Neural cell (in vitro differentiated cells): ENCODE data around the gene DRD5. TPM values are rescaled to one million over a fixed set of nuclear protein-coding genes. Genes with fewer than 3 reads are reported as not detected.

ENCODE experiments used
- H2AFZ ChIP-seq: fragments of 200-600, 300-800 bp; sonication (generic), shearing (Covaris generic); 2 replicates; pipeline ENCODE4 v1.6.0; 2014; ENCODE audit warnings: low read depth, mild to moderate bottlenecking, antibody characterized with exemption, low read length, moderate library complexity
- H3F3A ChIP-seq: fragments of 200-600 bp; shearing (Covaris generic); 2 replicates; pipeline ENCODE4 v1.6.1; 2016; ENCODE audit warnings: mild to moderate bottlenecking, moderate library complexity, mixed read lengths, antibody characterized with exemption, low read length; ENCODE audit not compliant: insufficient read depth, poor library complexity, severe bottlenecking
- H3K27ac ChIP-seq: fragments of 200-600, 300-800 bp; sonication (generic), shearing (Covaris generic); 2 replicates; pipeline ENCODE4 v1.5.1; 2014; ENCODE audit warnings: mild to moderate bottlenecking, low read length, moderate library complexity
- H3K27me3 ChIP-seq: fragments of 300-800, 200-600 bp; sonication (generic), shearing (Covaris generic); 2 replicates; pipeline ENCODE4 v1.6.0; 2014; ENCODE audit warnings: mild to moderate bottlenecking, low read depth, low read length, moderate library complexity; ENCODE audit not compliant: insufficient read depth
- H3K36me3 ChIP-seq: fragments of 300-800, 200-600 bp; sonication (generic), shearing (Covaris generic); 2 replicates; pipeline ENCODE4 v1.5.1; 2014; ENCODE audit warnings: mild to moderate bottlenecking, antibody characterized with exemption, low read length, moderate library complexity; ENCODE audit not compliant: insufficient read depth
- H3K4me2 ChIP-seq: fragments of 300-800, 200-600 bp; sonication (generic), shearing (Covaris generic); 2 replicates; pipeline ENCODE4 v1.6.0; 2014; ENCODE audit warnings: mild to moderate bottlenecking, low read length
- H3K4me3 ChIP-seq: fragments of 300-800, 200-600 bp; sonication (generic), shearing (Covaris generic); 2 replicates; pipeline ENCODE4 v1.5.1; 2014; ENCODE audit warnings: mild to moderate bottlenecking, low read length, moderate library complexity
- H3K79me2 ChIP-seq: fragments of 200-600 bp; shearing (Covaris generic); replicated peaks from 2 replicates; pipeline ENCODE4 v1.6.0; 2014; ENCODE audit warnings: mild to moderate bottlenecking, low read length, moderate library complexity; ENCODE audit not compliant: insufficient read depth
- H3K9ac ChIP-seq: fragments of 300-800, 200-600 bp; sonication (generic), shearing (Covaris generic); 2 replicates; pipeline ENCODE4 v1.6.1; 2016; ENCODE audit warnings: mild to moderate bottlenecking, low read length, mixed read lengths
- H3K9me2 ChIP-seq: fragments of 200-600 bp; shearing (Covaris generic); 2 replicates; pipeline ENCODE4 v1.6.1; 2016; ENCODE audit warnings: mild to moderate bottlenecking, low read length, mixed read lengths; ENCODE audit not compliant: insufficient read depth
- H3K9me3 ChIP-seq: fragments of 200-600, 300-800 bp; sonication (generic), shearing (Covaris generic); 2 replicates; pipeline ENCODE4 v1.6.1; 2016; ENCODE audit warnings: mild to moderate bottlenecking, mixed run types, low read length, moderate library complexity, mixed read lengths
- H4K20me1 ChIP-seq: fragments of 200-600 bp; shearing (Covaris generic); 2 replicates; pipeline ENCODE4 v1.6.1; 2016; ENCODE audit warnings: mild to moderate bottlenecking, mixed run types; ENCODE audit not compliant: insufficient read depth
- CTCF ChIP-seq: fragments of 450-650 bp; IDR thresholded peaks from 2 replicates; pipeline ENCODE4 v1.5.1; 2014; ENCODE audit warnings: antibody characterized with exemption, mild to moderate bottlenecking, moderate library complexity; ENCODE audit not compliant: poor library complexity, severe bottlenecking
- EP300 ChIP-seq: fragments of 450-650 bp; conservative IDR thresholded peaks from 2 replicates; pipeline ENCODE4 v1.6.1; 2014; ENCODE audit warnings: antibody characterized with exemption, mild to moderate bottlenecking, moderate library complexity; ENCODE audit not compliant: poor library complexity, severe bottlenecking
- EZH2 ChIP-seq: fragments of 200-600, 300-800 bp; shearing (Covaris generic), sonication (generic); IDR thresholded peaks from 2 replicates; pipeline ENCODE4 v1.6.1; 2014; ENCODE audit warnings: antibody characterized with exemption, low read length, borderline replicate concordance, mild to moderate bottlenecking; ENCODE audit not compliant: insufficient read depth, poor library complexity, severe bottlenecking
- MXI1 ChIP-seq: fragments of 450-650 bp; conservative IDR thresholded peaks from 2 replicates; pipeline ENCODE4 v1.6.1; 2014; ENCODE audit warnings: antibody characterized with exemption, mild to moderate bottlenecking; ENCODE audit not compliant: poor library complexity, severe bottlenecking
- POLR2AphosphoS5 ChIP-seq: IDR thresholded peaks from 2 replicates; pipeline ENCODE4 v1.6.1; 2012
- RAD21 ChIP-seq: fragments of 450-650 bp; conservative IDR thresholded peaks from 2 replicates; pipeline ENCODE4 v1.6.1; 2014; ENCODE audit warnings: antibody characterized with exemption, mild to moderate bottlenecking, moderate library complexity
- REST ChIP-seq: IDR thresholded peaks from 2 replicates; pipeline ENCODE4 v1.6.1; 2012; ENCODE audit warnings: borderline replicate concordance
- SMC3 ChIP-seq: fragments of 450-650 bp; conservative IDR thresholded peaks from 2 replicates; pipeline ENCODE4 v1.6.1; 2014; ENCODE audit warnings: antibody characterized with exemption, mild to moderate bottlenecking, moderate library complexity; ENCODE audit not compliant: poor library complexity
- TAF1 ChIP-seq: IDR thresholded peaks from 2 replicates; pipeline ENCODE4 v1.6.1; 2012; ENCODE audit warnings: low read depth
- polyA plus RNA-seq: library from polyadenylated mRNA; depleted of rRNA; stranded (reverse); fragments of >200 nt; gene quantifications from 2 replicates; pipeline ENCODE4 v1.2.3, GENCODE V29; 2014

Gene DRD5
- polyA plus RNA-seq, 1 donor from 2014 or later: 0.33 TPM

DNA sequence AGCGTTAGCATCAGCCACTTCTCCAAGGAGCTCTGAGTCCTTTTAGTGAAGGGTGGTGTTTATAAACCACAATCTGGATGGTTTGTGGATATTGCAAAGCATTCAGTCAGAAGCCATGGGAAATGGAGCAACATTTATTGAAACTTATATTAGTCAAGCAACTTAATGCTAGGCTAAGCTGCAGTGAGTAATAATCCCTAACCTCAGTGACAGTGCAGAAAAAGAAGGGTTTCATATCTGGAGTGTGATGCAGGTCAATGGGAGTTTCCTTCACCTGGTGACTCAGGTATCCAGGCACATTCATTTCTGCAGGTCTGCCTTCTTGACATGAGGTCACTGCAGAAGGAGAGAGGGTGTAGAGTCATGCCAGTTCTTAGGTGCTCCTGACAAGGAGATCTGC lies 10.4 kb upstream of the DRD5 start:
- no peak overlapping the region for H2AFZ ChIP-seq
- H4K20me1 ChIP-seq: no peaks in the 10 kb centered on the region
- H3K4me3 ChIP-seq: no peak overlapping the region
- no peak for TF ChIP-seq CTCF
- no peak for TF ChIP-seq MXI1
- TF ChIP-seq POLR2AphosphoS5: no peak
- no peak for TF ChIP-seq TAF1
- no peak for TF ChIP-seq RAD21
- no peak for TF ChIP-seq EZH2
- no peak for TF ChIP-seq SMC3
- no peaks in the 10 kb centered on the region for H3K36me3 ChIP-seq
- H3K4me2 ChIP-seq: no peak overlapping the region
- no peaks in the 10 kb centered on the region for H3K9me2 ChIP-seq
- H3K27me3 ChIP-seq: no peaks in the 10 kb centered on the region
- H3K27ac ChIP-seq: no peak overlapping the region
- H3K79me2 ChIP-seq: no peaks in the 10 kb centered on the region
- no peaks in the 10 kb centered on the region for H3F3A ChIP-seq
- no peak overlapping the region for H3K9ac ChIP-seq
- H3K9me3 ChIP-seq: no peaks in the 10 kb centered on the region

GRCh38 chr4:9773471-9773870 lies 8.0 kb upstream of the DRD5 start:
- Histone ChIP-seq H3F3A (no peaks in the 10 kb centered on the region), H3K79me2 (no peaks in the 10 kb centered on the region), H3K36me3 (no peaks in the 10 kb centered on the region), H3K27me3 (no peaks in the 10 kb centered on the region), H4K20me1 (no peaks in the 10 kb centered on the region), H3K4me3 (no peak overlapping the region), H3K4me2 (no peak overlapping the region), H2AFZ (no peak overlapping the region), H3K9ac (no peak overlapping the region), H3K9me3 (no peaks in the 10 kb centered on the region), H3K9me2 (no peaks in the 10 kb centered on the region), H3K27ac (no peak overlapping the region)
- TF ChIP-seq SMC3 (no peak), REST (no peak), MXI1 (no peak), TAF1 (no peak), EP300 (no peak), POLR2AphosphoS5 (no peak), RAD21 (no peak), CTCF (no peak), EZH2 (no peak)
